Measurements from ENCODE around the gene PALD1. TPM values are rescaled to one million over a fixed set of nuclear protein-coding genes. Genes with fewer than 3 reads are reported as not detected.

The PALD1 gene
- total and polyA plus RNA-seq, 2 of the 4 experiments (the other 2 are of a cell fraction), result 0.12 to 0.18 TPM

DNA sequence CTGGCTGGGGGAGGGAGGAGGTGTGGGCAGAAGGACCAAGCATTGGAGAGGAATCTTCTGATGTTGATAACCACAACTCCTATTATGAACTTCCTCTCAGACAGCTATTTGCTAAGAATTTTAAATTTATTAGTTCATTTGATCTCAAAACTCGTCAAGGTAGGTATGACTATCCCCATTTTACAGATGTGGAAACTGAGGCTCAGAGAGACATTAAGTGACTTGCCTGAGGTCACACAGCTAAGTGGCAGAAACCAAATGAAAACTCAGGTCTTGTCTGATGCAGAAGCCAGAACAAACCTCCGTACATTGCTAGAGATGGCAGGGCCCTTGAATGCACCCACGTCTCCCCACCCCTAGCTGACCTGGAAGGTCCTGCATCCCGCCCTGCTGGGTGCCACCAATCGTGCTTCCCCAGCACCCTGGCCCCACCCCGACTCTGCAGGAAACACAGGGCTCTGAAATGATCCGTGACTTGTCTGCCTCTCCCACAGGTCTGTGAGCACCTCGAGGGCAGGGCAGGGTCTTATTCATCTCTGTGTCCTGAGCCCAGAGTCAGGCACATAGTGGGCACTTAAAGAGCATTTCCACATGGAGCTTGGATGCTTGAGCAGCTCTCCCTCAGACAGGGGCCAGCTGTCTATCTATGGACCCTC is 5.6 kb upstream of the PALD1 start:
- Histone ChIP-seq H3K36me3 (ENCODE audit: control insufficient read depth, insufficient read depth, low read length) (no peaks in the 10 kb centered on the region), H3K9me1 (ENCODE audit: insufficient read depth, low read length) (no peaks in the 10 kb centered on the region), H2AK5ac (ENCODE audit: low read depth, low read length) (no peak overlapping the region), H3K27me3 (ENCODE audit: control insufficient read depth, insufficient read depth, low read length) (peaks cover 71% of the 10 kb centered on the region), H4K20me1 (ENCODE audit: insufficient read depth, low read length) (no peaks in the 10 kb centered on the region), H2BK20ac (ENCODE audit: low read depth, low read length) (no peak overlapping the region), H3K14ac (replicated peaks; ENCODE audit: low read depth, low read length) (no peak overlapping the region), H3K9ac (ENCODE audit: low read depth, low read length) (no peak overlapping the region), H3K4me1 (ENCODE audit: control insufficient read depth, insufficient read depth, low read length) (no peaks in the 10 kb centered on the region), H2AFZ (replicated peaks; ENCODE audit: low read length, poor library complexity) (peak overlapping the region; percentile 35), H3K56ac (ENCODE audit: extremely low read depth, insufficient read depth, low read length) (no peak overlapping the region), H3K27ac (ENCODE audit: insufficient read depth, low read length) (no peak overlapping the region), H4K91ac (ENCODE audit: insufficient read depth, low read depth, low read length) (no peak overlapping the region), H3K4me2 (ENCODE audit: low read depth, low read length) (no peak overlapping the region), H3K18ac (ENCODE audit: low read depth, low read length) (no peak overlapping the region), H2BK5ac (ENCODE audit: low read depth, low read length, poor library complexity, severe bottlenecking) (no peak overlapping the region), H2AK9ac (replicated peaks; ENCODE audit: low read depth, low read length, poor library complexity) (no peak overlapping the region), H2BK120ac (ENCODE audit: low read depth, low read length) (no peak overlapping the region), H3K4ac (ENCODE audit: low read depth, low read length) (no peak overlapping the region), H3K23ac (ENCODE audit: low read depth, low read length) (no peak overlapping the region), H4K8ac (ENCODE audit: low read depth in 2 of 2, low read length in 2 of 2) (no peak overlapping the region), H4K5ac (ENCODE audit: low read depth, low read length) (no peak overlapping the region), H2BK15ac (ENCODE audit: low read depth, low read length) (no peak overlapping the region), H3K9me3 (ENCODE audit: control insufficient read depth, insufficient read depth, low read length) (no peaks in the 10 kb centered on the region), H3K79me1 (ENCODE audit: low read depth in 1 of 2, low read length in 2 of 2) (no peaks in the 10 kb centered on the region), H3K4me3 (ENCODE audit: insufficient read depth, low read depth, low read length) (no peak overlapping the region)
- no TSS peak for BruUV-seq (replicated peaks)
- POLR2A ChIA-PET (ENCODE audit: unreplicated experiment), result no interaction called here
- 51% methylated on average over 6 of the region's 8 CpGs; no CpG with 5 or more reads in 1 of the 2 experiments for WGBS, 2 experiments (ENCODE audit: extremely low coverage in 2 of 2, insufficient read length in 1 of 2)
- no peak for TF ChIP-seq RCOR1 (IDR thresholded peaks at IDR 0.05; ENCODE audit: insufficient replicate concordance, low read length)
- no peak for TF ChIP-seq BHLHE40 (IDR thresholded peaks at IDR 0.05; ENCODE audit: low read depth, low read length)
- DNase-seq (no peak), ATAC-seq (ENCODE audit: low read depth) (no peak)
- intact Hi-C loops (cut with micrococcal nuclease) (no loop called here), in situ Hi-C loops (cut with MboI; ENCODE audit: low sequenced_read_pairs) (no loop called here), dilution Hi-C loops (cut with HindIII; ENCODE audit: low sequenced_read_pairs, unreplicated experiment) (no loop called here)
- CTCF ChIA-PET, result no interaction called here

Data from IMR-90 (cell line).